Astrocyte of the spinal cord (primary cell): Measurements from ENCODE around the gene GNAO1.

Experiments
- DNase-seq: peaks from one replicate; pipeline ENCODE4 v3.0.0; 2011; ENCODE audit warnings: low read depth, low spot score
- H3K4me3 ChIP-seq: 2 replicates; pipeline ENCODE4 v1.5.1; 2011; ENCODE audit warnings: low read depth, mild to moderate bottlenecking, low read length, moderate library complexity
- CTCF ChIP-seq: IDR thresholded peaks from 2 replicates; pipeline ENCODE4 v1.5.1; 2012; ENCODE audit warnings: low read depth, mild to moderate bottlenecking, low read length, inconsistent platforms
- in situ Hi-C: cut with HindIII; loops from 2 replicates; pipeline ENCODE4 v1.10.0; 2017; ENCODE audit warnings: low sequenced_read_pairs

GNAO1 gene

GRCh38 chr16:56164636-56165035 is 26.7 kb upstream of the GNAO1 start:
- H3K4me3 ChIP-seq: no peak overlapping the region
- DNase-seq: no peak
- no peak for TF ChIP-seq CTCF
- in situ Hi-C loops: no loop called here

- no peak for DNase-seq
- no peak overlapping the region for H3K4me3 ChIP-seq
- no peak for TF ChIP-seq CTCF
- in situ Hi-C loops: no loop called here
Observed at GRCh38 chr16:56174411-56174810, 16.9 kb upstream of the GNAO1 start.

DNA sequence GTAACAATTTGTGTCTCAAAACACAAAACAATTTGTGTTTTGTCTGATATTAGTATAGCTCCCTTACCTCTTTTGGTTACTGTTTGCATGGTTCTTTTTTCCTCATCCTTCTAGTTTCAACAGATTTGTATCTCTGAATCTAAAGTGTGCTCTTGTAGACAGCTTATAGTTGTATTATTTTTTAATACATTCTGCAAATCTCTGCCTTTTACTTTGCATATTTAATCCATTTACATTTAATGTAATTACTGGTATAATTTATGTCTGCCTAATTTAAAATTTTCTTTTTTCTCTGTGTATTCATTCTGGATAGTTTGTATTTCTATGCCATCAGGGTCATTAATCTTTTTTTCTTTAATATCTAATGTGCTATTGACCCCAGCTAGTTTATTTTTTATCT is 9.9 kb upstream of the GNAO1 start:
- DNase-seq: no peak
- no peak overlapping the region for H3K4me3 ChIP-seq
- in situ Hi-C loops: no loop called here
- TF ChIP-seq CTCF: no peak

GRCh38 chr16:56183266-56183665 is 8.0 kb upstream of the GNAO1 start:
- no peak for TF ChIP-seq CTCF
- no peak for DNase-seq
- H3K4me3 ChIP-seq: no peak overlapping the region
- in situ Hi-C loops: no loop called here

- in situ Hi-C loops: no loop called here
- no peak for DNase-seq
- H3K4me3 ChIP-seq: peak overlapping the region; percentile 28
- no peak for TF ChIP-seq CTCF
Observed at GRCh38 chr16:56190048-56190676, 1.1 kb upstream of the GNAO1 start.

DNA sequence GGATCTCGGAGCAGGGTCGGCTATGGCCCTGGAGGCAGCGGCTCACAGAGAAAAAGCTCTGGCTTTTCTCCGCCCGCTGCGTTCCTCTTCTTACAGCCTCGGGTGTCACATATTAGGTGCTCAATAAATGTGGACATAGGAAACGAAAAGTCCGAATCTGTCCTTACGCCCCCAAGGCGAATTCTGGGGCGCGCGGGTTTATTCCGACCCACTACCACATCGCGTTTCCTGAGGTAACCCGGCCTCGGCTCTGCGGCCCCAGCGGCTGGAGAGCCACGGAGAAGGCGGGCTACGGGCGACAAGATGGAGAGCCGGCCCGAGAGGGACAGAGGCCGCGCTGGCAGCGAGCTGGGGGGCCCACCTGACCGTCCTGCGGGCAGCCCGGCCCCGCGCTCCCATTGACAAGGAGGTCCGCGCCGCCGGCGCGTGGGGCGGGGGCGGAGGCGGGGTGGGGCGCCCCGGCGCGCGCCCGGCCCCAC is 573 bp upstream of the GNAO1 start:
- H3K4me3 ChIP-seq: peak overlapping the region; percentile 28
- DNase-seq: peak; percentile 3
- no peak for TF ChIP-seq CTCF
- in situ Hi-C loops: no loop called here
